ENCODE data around the gene GRP. TPM values are rescaled to one million over a fixed set of nuclear protein-coding genes. Genes with fewer than 3 reads are reported as not detected.

The GRP gene
- total RNA-seq, 1 experiment from 2014 or later = not detected

GRCh38 chr18:59275406-59275949 is 55.5 kb downstream of the GRP start:
- Histone ChIP-seq H4K20me1 (ENCODE audit: insufficient read depth) (no peaks in the 10 kb centered on the region), H3K9me2 (ENCODE audit: insufficient read depth) (no peaks in the 10 kb centered on the region), H3K4me1 (ENCODE audit: control insufficient read depth in 1 of 2, insufficient read depth in 2 of 2, low read length in 2 of 2) (no peaks in the 10 kb centered on the region), H3K4me2 (ENCODE audit: low read length) (no peak overlapping the region), H3K27ac (ENCODE audit: low read depth, low read length) (no peak overlapping the region), H3K9ac (ENCODE audit: low read length) (no peak overlapping the region), H3K4me3 (replicated peaks in 1 of 2; ENCODE audit: low read depth in 1 of 2, low read length in 2 of 2) (no peak overlapping the region), H3K36me3 (ENCODE audit: control insufficient read depth in 1 of 2, insufficient read depth in 2 of 2, low read length in 2 of 2) (no peaks in the 10 kb centered on the region), H3K9me3 (ENCODE audit: control insufficient read depth in 1 of 2, insufficient read depth in 1 of 2, low read depth in 1 of 2, low read length in 2 of 2) (no peaks in the 10 kb centered on the region), H3K79me2 (ENCODE audit: insufficient read depth, low read length) (no peaks in the 10 kb centered on the region), H3K27me3 (ENCODE audit: insufficient read depth, low read length) (peaks cover 39% of the 10 kb centered on the region), H2AFZ (ENCODE audit: low read depth, low read length, poor library complexity, severe bottlenecking) (no peak overlapping the region)
- RAD21 ChIA-PET (ENCODE audit: low non-redundant PET in 1 of 2, low total read pairs in 2 of 2, uncharacterized antibody in 2 of 2, unreplicated experiment in 2 of 2) = no interaction called here
- intact Hi-C loops (cut with micrococcal nuclease) = no loop called here
- no TSS peak for BruUV-seq (replicated peaks)
- TF ChIP-seq CBX3 (IDR thresholded peaks at IDR 0.05; ENCODE audit: low read depth) (no peak), ZBTB33 (IDR thresholded peaks at IDR 0.05; ENCODE audit: extremely low read depth, insufficient replicate concordance, low read length) (no peak), POLR2AphosphoS5 (IDR thresholded peaks at IDR 0.05; ENCODE audit: low read depth, low read length) (no peak), CEBPB (IDR thresholded peaks at IDR 0.05; ENCODE audit: low read depth) (no peak), TCF7L2 (IDR thresholded peaks at IDR 0.05; ENCODE audit: borderline replicate concordance, extremely low read depth, insufficient read depth, insufficient read length) (no peak), YY1 (IDR thresholded peaks at IDR 0.05; ENCODE audit: extremely low read depth, insufficient replicate concordance, low read depth, low read length) (no peak), SP1 (IDR thresholded peaks at IDR 0.05; ENCODE audit: low read depth) (no peak), ZNF274 (IDR thresholded peaks at IDR 0.05; ENCODE audit: low read depth, low read length) (no peak), POLR2A (IDR thresholded peaks at IDR 0.05; ENCODE audit: borderline replicate concordance, extremely low read depth, insufficient read depth, insufficient read length) (no peak), EGR1 (IDR thresholded peaks at IDR 0.05; ENCODE audit: low read depth) (no peak)
- POLR2A ChIA-PET = no interaction called here
- DNase-seq (ENCODE audit: low read depth, low spot score) (no peak), ATAC-seq (no peak)
- CTCF ChIA-PET = no interaction called here
